Keratinocyte (primary cell): ENCODE measurements around the gene KCTD17. TPM values are rescaled to one million over a fixed set of nuclear protein-coding genes. Genes with fewer than 3 reads are reported as not detected.

Experiments
- DNase-seq: peaks from one replicate; pipeline ENCODE4 v3.0.0-alpha.2; 2011; ENCODE audit warnings: low read depth, missing footprints, low spot score
- FAIRE-seq: peaks from 2 replicates; lab custom pipeline; 2011; peaks lifted over from hg19 to GRCh38; lab: Jason Lieb, UNC
- H2AFZ ChIP-seq: 2 replicates; pipeline ENCODE4 v1.6.0; 2012; ENCODE audit warnings: low read length, control low read depth, inconsistent platforms; ENCODE audit not compliant: control insufficient read depth
- H3K27ac ChIP-seq: 2 replicates; pipeline ENCODE4 v1.5.1; 2011; ENCODE audit warnings: low read length; ENCODE audit not compliant: control insufficient read depth, insufficient read depth
- H3K27me3 ChIP-seq: 3 replicates; pipeline ENCODE4 v1.6.0; 2011; ENCODE audit warnings: low read length; ENCODE audit not compliant: control insufficient read depth, insufficient read depth; ENCODE audit errors: extremely low read depth
- H3K36me3 ChIP-seq, 2 experiments: 2 replicates in 1 of 2; 3 replicates in 1 of 2; pipeline ENCODE4 v1.5.1; 2011; ENCODE audit warnings: low read length in 2 of 2, mild to moderate bottlenecking in 1 of 2; ENCODE audit not compliant: control insufficient read depth in 2 of 2, insufficient read depth in 2 of 2; ENCODE audit errors: extremely low read depth in 1 of 2
- H3K4me1 ChIP-seq: 3 replicates; pipeline ENCODE4 v1.5.1; 2011; ENCODE audit warnings: low read length; ENCODE audit not compliant: control insufficient read depth, insufficient read depth; ENCODE audit errors: extremely low read depth
- H3K4me2 ChIP-seq: 3 replicates; pipeline ENCODE4 v1.6.0; 2011; ENCODE audit warnings: low read depth, low read length; ENCODE audit not compliant: control insufficient read depth, insufficient read depth; ENCODE audit errors: extremely low read depth
- H3K4me3 ChIP-seq, 3 experiments: fragments of 200-600 bp in 1 of 3; sonication (generic) in 1 of 3; 2 replicates in 2 of 3; 3 replicates in 1 of 3; pipeline ENCODE4 v1.5.1; 2011 to 2016; ENCODE audit warnings: low read length in 3 of 3, mild to moderate bottlenecking in 3 of 3, control low read depth in 2 of 3, inconsistent platforms in 1 of 3, low read depth in 1 of 3, mixed read lengths in 1 of 3, mixed run types in 1 of 3, moderate library complexity in 1 of 3; ENCODE audit not compliant: control insufficient read depth in 2 of 3, insufficient read depth in 2 of 3; ENCODE audit errors: extremely low read depth in 1 of 3
- H3K79me2 ChIP-seq: 2 replicates; pipeline ENCODE4 v1.6.0; 2012; ENCODE audit warnings: low read length; ENCODE audit not compliant: control insufficient read depth, insufficient read depth
- H3K9ac ChIP-seq: 3 replicates; pipeline ENCODE4 v1.6.0; 2011; ENCODE audit warnings: low read length; ENCODE audit not compliant: control insufficient read depth, insufficient read depth; ENCODE audit errors: extremely low read depth
- H3K9me1 ChIP-seq: 3 replicates; pipeline ENCODE4 v1.6.0; 2011; ENCODE audit warnings: low read length; ENCODE audit not compliant: control insufficient read depth, insufficient read depth; ENCODE audit errors: extremely low read depth
- H3K9me3 ChIP-seq: 2 replicates; pipeline ENCODE4 v1.5.1; 2012; ENCODE audit warnings: low read depth, low read length; ENCODE audit not compliant: control insufficient read depth
- H4K20me1 ChIP-seq: 3 replicates; pipeline ENCODE4 v1.6.0; 2011; ENCODE audit warnings: low read length; ENCODE audit not compliant: control insufficient read depth, insufficient read depth; ENCODE audit errors: extremely low read depth
- EZH2 ChIP-seq: IDR thresholded peaks from one replicate; pipeline ENCODE4 v1.6.1; 2012; ENCODE audit warnings: inconsistent platforms, mild to moderate bottlenecking, low read length, moderate library complexity
- dilution Hi-C: fragments of 300-500 bp; cut with MboI; formaldehyde crosslinking; loops from one replicate; pipeline ENCODE4 v1.7.0; 2020; ENCODE audit warnings: low sequenced_read_pairs; ENCODE audit not compliant: extremely low pct_ligation_motif_present
- polyA plus RNA-seq, 5 experiments: library from polyadenylated mRNA; depleted of rRNA in 3 of 5; stranded (reverse) in 3 of 5; stranded (forward) in 1 of 5; unstranded in 1 of 5; fragments of >200 nt; gene quantifications; 1 replicate in 1 of 5; 2 replicates in 3 of 5; 3 replicates in 1 of 5; pipeline versions ENCODE4 v1.2.1 to v1.2.3, GENCODE V29; 2011 to 2012; ENCODE audit warnings: missing spikeins in 2 of 5, low read depth in 1 of 5, low replicate concordance in 1 of 5
- TF ChIP-seq, protein P1 (sequence below), 3 experiments: IDR thresholded peaks in 1 of 3; conservative IDR thresholded peaks in 1 of 3; optimal IDR thresholded peaks in 1 of 3; 2 replicates in 2 of 3; 3 replicates in 1 of 3; pipeline versions ENCODE3 to v1.5.1; 2011; ENCODE audit warnings: low read length in 3 of 3, mild to moderate bottlenecking in 3 of 3, moderate library complexity in 2 of 3, control low read depth in 1 of 3, inconsistent platforms in 1 of 3; ENCODE audit not compliant: insufficient read depth in 2 of 3; ENCODE audit errors: extremely low read depth in 1 of 3

KCTD17 gene
- polyA plus RNA-seq, 1 donor (not counting 4 experiments of a cell fraction or from before 2014, with no cell fraction given), result 16.3 TPM

DNA sequence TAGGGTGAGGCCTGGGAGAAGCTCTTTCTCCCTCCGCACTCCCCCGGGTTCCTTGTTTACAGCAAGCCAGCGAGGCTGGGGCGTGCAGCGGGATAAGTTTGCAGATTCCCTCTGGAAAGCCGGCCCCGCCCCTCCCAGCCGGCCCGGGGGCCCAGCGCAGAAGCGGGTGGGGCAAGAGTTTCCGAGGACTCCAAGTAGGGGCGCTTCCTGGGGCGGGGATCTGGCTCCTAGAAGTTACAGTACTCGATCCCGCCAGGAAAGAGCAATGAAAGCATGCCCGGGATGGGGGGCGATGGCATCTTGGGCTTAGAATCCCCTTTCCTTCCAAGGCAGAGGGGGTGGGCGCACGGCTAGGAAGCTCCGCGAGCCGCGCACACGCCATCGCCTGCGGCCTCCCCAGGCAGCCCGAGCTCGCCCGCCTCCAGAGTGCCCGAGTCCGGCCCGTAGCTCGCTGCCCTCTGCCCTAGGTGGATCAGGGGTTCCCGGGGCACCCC is 32.7 kb upstream of the KCTD17 start:
- no peaks in the 10 kb centered on the region for H3K27me3 ChIP-seq
- H3K4me2 ChIP-seq, result peak overlapping the region; percentile 82
- H3K36me3 ChIP-seq, result peaks cover 3 to 7% of the 10 kb centered on the region in 2 experiments
- H3K9ac ChIP-seq, result peak overlapping the region; percentile 81
- FAIRE-seq, result no peak
- no peaks in the 10 kb centered on the region for H3K9me3 ChIP-seq
- TF ChIP-seq EZH2, result no peak
- TF ChIP-seq, protein P1, sequence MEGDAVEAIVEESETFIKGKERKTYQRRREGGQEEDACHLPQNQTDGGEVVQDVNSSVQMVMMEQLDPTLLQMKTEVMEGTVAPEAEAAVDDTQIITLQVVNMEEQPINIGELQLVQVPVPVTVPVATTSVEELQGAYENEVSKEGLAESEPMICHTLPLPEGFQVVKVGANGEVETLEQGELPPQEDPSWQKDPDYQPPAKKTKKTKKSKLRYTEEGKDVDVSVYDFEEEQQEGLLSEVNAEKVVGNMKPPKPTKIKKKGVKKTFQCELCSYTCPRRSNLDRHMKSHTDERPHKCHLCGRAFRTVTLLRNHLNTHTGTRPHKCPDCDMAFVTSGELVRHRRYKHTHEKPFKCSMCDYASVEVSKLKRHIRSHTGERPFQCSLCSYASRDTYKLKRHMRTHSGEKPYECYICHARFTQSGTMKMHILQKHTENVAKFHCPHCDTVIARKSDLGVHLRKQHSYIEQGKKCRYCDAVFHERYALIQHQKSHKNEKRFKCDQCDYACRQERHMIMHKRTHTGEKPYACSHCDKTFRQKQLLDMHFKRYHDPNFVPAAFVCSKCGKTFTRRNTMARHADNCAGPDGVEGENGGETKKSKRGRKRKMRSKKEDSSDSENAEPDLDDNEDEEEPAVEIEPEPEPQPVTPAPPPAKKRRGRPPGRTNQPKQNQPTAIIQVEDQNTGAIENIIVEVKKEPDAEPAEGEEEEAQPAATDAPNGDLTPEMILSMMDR (optimal IDR thresholded peaks at IDR 0.05 in 1 of 3, IDR thresholded peaks at IDR 0.05 in 1 of 3, conservative IDR thresholded peaks at IDR 0.05 in 1 of 3; ENCODE audit: extremely low read depth in 1 of 3, insufficient read depth in 2 of 3, low read length in 3 of 3), result no peak
- H3K27ac ChIP-seq, result no peak overlapping the region
- H2AFZ ChIP-seq, result peak overlapping the region; percentile 70
- dilution Hi-C loops, result no loop called here
- no peaks in the 10 kb centered on the region for H4K20me1 ChIP-seq
- H3K4me1 ChIP-seq, result peaks cover 8% of the 10 kb centered on the region
- H3K4me3 ChIP-seq, result peak overlapping the region; percentile 81 to 86 (median 81)
- no peaks in the 10 kb centered on the region for H3K9me1 ChIP-seq
- no peak for DNase-seq
- H3K79me2 ChIP-seq, result peaks cover 8% of the 10 kb centered on the region

DNA sequence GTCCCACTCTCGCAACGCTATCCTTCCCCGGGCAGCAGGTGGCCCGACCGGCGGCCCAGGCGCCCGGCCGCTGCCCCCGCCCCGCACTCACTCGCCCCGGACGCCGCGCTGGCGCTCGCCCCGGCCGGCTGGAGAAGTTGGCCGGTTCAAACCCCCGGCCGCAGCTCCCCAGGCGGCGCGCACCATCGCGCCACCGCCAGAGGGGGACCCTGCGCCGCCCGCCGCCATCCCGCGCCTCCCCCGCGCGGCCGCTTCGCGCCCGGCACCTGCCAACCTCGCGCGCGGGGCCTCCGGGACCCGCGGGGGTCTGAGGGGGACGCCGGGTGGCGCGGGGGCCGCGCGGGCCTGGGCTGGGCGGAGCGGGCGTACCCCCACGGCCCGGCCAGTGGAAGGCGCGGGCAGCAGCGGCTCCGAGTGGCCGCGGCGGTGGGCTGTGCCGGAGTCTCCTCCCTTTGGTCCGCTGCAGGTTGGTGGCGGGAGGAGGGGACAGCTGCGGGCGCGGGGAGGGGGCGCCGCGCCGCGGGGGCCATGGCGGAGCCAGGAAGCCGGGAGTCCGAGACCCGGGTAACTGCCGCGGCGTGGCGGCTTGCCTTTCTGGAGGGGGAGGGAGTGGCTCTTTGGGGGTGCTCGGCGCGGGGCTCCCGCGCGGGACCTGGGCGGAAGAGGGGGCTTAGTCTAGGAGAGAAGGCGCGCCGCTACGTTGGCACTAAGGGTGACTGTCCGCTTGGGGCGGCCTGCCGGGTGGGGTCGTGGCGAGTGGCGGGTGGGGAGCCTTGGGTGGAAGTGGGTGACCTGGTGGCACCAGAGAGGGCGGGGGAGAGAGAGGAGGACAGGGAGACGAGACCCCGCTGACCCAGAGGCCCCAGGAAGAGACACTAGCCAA is 32.0 kb upstream of the KCTD17 start, which contains the start of the genes MPST and TST:
MPST (plus strand) TSS at position 434 of the 883 bp plus-strand sequence; CDS start at position 529, 95 bp downstream.
TST (minus strand) TSS at position 139 of the 883 bp plus-strand sequence. CDS start 715 bp downstream, outside the sequence.
- dilution Hi-C loops, result no loop called here
- TF ChIP-seq, protein P1 (optimal IDR thresholded peaks at IDR 0.05 in 1 of 3, IDR thresholded peaks at IDR 0.05 in 1 of 3, conservative IDR thresholded peaks at IDR 0.05 in 1 of 3; ENCODE audit: extremely low read depth in 1 of 3, insufficient read depth in 2 of 3, low read length in 3 of 3), result peak in 2 of 3 experiments; percentile 2 to 5
- TF ChIP-seq EZH2, result no peak
- Histone ChIP-seq H3K27ac (peak within 1 kb of the TSS; percentile 76), H3K9me3 (no peaks in the 10 kb centered on the region), H3K9me1 (no peaks in the 10 kb centered on the region), H3K4me3 (peak within 1 kb of the TSS; percentile 86 to 94 (median 92)), H3K36me3 (peaks cover 3 to 7% of the 10 kb centered on the region in 2 experiments), H3K4me2 (peak within 1 kb of the TSS; percentile 85), H4K20me1 (no peaks in the 10 kb centered on the region), H2AFZ (peak within 1 kb of the TSS; percentile 91), H3K9ac (peak within 1 kb of the TSS; percentile 81), H3K79me2 (peaks cover 8% of the 10 kb centered on the region), H3K4me1 (peaks cover 8% of the 10 kb centered on the region), H3K27me3 (no peaks in the 10 kb centered on the region)
- DNase-seq (no peak), FAIRE-seq (no peak)
